Hepatocyte (in vitro differentiated cells): ENCODE measurements around the gene COG4.
"Not testable (repeated sequence)": the region's sequence is repeated elsewhere in the genome, so short reads cannot be mapped to it uniquely, and the experiment has no call there.

Source experiments
- EZH2 ChIP-seq: fragments of 200-600 bp; sonication (generic); IDR thresholded peaks from 2 replicates; pipeline ENCODE4 v1.6.1; 2016; ENCODE audit warnings: antibody characterized with exemption, mild to moderate bottlenecking, borderline replicate concordance
- EZH2phosphoT487 ChIP-seq: fragments of 200-600 bp; sonication (generic); IDR thresholded peaks from one replicate; pipeline ENCODE4 v1.6.1; 2018; ENCODE audit warnings: antibody characterized with exemption, mild to moderate bottlenecking, low read depth, moderate library complexity; ENCODE audit not compliant: unreplicated experiment, severe bottlenecking
- TF ChIP-seq, protein P1 (sequence below): fragments of 200-600 bp; sonication (generic); IDR thresholded peaks from 2 replicates; pipeline ENCODE4 v1.5.1; 2016; ENCODE audit warnings: antibody characterized with exemption, mild to moderate bottlenecking; ENCODE audit not compliant: poor library complexity

DNA sequence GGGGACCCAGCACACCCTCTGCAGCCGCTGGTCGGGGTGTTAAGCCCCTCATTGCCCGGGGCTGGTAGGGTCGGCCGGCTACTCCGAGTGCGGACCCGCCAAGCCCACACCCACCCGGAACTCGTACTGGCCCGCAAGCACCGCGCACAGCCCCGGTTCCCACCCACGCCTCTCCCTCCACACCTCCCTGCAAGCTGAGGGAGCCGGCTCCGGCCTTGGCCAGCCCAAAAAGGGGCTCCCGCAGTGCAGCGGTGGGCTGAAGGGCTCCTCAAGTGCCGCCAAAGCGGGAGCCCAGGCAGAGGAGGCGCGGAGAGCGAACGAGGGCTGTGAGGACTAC is 72.4 kb downstream of the COG4 start:
- TF ChIP-seq, protein P1, sequence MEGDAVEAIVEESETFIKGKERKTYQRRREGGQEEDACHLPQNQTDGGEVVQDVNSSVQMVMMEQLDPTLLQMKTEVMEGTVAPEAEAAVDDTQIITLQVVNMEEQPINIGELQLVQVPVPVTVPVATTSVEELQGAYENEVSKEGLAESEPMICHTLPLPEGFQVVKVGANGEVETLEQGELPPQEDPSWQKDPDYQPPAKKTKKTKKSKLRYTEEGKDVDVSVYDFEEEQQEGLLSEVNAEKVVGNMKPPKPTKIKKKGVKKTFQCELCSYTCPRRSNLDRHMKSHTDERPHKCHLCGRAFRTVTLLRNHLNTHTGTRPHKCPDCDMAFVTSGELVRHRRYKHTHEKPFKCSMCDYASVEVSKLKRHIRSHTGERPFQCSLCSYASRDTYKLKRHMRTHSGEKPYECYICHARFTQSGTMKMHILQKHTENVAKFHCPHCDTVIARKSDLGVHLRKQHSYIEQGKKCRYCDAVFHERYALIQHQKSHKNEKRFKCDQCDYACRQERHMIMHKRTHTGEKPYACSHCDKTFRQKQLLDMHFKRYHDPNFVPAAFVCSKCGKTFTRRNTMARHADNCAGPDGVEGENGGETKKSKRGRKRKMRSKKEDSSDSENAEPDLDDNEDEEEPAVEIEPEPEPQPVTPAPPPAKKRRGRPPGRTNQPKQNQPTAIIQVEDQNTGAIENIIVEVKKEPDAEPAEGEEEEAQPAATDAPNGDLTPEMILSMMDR, result not testable (repeated sequence)
- TF ChIP-seq EZH2, EZH2phosphoT487: not testable (repeated sequence)
